Smooth muscle cell (in vitro differentiated cells): ENCODE data around the gene KRT2. TPM values are rescaled to one million over a fixed set of nuclear protein-coding genes. Genes with fewer than 3 reads are reported as not detected.

Experiments
- DNase-seq: peaks from one replicate; lab custom pipeline; 2025; ENCODE audit not compliant: unreplicated experiment; lab: John Stamatoyannopoulos, UW
- H2AFZ ChIP-seq: fragments of 200-600 bp; sonication (generic); 2 replicates; pipeline ENCODE4 v1.6.0; 2016; ENCODE audit warnings: antibody characterized with exemption, low read depth, mild to moderate bottlenecking
- H3F3A ChIP-seq: fragments of 200-600 bp; sonication (generic); 2 replicates; pipeline ENCODE4 v1.6.0; 2017; ENCODE audit warnings: antibody characterized with exemption, low read depth
- H3K27ac ChIP-seq: fragments of 200-600 bp; sonication (generic); 2 replicates; pipeline ENCODE4 v1.5.1; 2016; ENCODE audit warnings: low read depth, mild to moderate bottlenecking
- H3K27me3 ChIP-seq: fragments of 200-600 bp; sonication (generic); 2 replicates; pipeline ENCODE4 v1.6.1; 2016; ENCODE audit warnings: low read depth, mild to moderate bottlenecking
- H3K36me3 ChIP-seq: fragments of 200-600 bp; sonication (generic); 2 replicates; pipeline ENCODE4 v1.5.1; 2016; ENCODE audit warnings: low read depth
- H3K4me1 ChIP-seq: fragments of 200-600 bp; sonication (generic); 2 replicates; pipeline ENCODE4 v1.5.1; 2016; ENCODE audit warnings: low read depth
- H3K4me2 ChIP-seq: fragments of 200-600 bp; sonication (generic); 2 replicates; pipeline ENCODE4 v1.6.0; 2016; ENCODE audit warnings: mild to moderate bottlenecking
- H3K4me3 ChIP-seq: fragments of 200-600 bp; sonication (generic); 2 replicates; pipeline ENCODE4 v1.5.1; 2016; ENCODE audit warnings: mild to moderate bottlenecking
- H3K79me2 ChIP-seq: fragments of 200-600 bp; sonication (generic); 2 replicates; pipeline ENCODE4 v1.6.0; 2016; ENCODE audit warnings: low read depth, mild to moderate bottlenecking
- H3K9ac ChIP-seq: fragments of 200-600 bp; sonication (generic); 2 replicates; pipeline ENCODE4 v1.6.0; 2016; ENCODE audit warnings: low read depth
- H3K9me3 ChIP-seq: fragments of 200-600 bp; sonication (generic); replicated peaks from 2 replicates; pipeline ENCODE4 v1.5.1; 2016; ENCODE audit warnings: low read depth
- H4K20me1 ChIP-seq: fragments of 200-600 bp; sonication (generic); 2 replicates; pipeline ENCODE4 v1.6.0; 2016; ENCODE audit warnings: low read depth
- WGBS: methylation state at CpG from one replicate; pipeline ENCODE4 v1.1.7; 2016; ENCODE audit warnings: low lambda C conversion rate; 5-methylcytosine and 5-hydroxymethylcytosine counted together
- polyA plus RNA-seq: library from polyadenylated mRNA; unstranded; fragments of >200 nt; fragmentation: Nextera tagmentation; extraction: Ambion mirVana; gene quantifications from 2 replicates; pipeline ENCODE4 v1.2.1, GENCODE V29; 2016
- total RNA-seq: library from RNA; depleted of rRNA; stranded (reverse); fragments of >200 nt; gene quantifications from 2 replicates; pipeline ENCODE4 v1.2.3, GENCODE V29; 2014
- TF ChIP-seq, protein P1 (sequence below): fragments of 200-600 bp; sonication (generic); IDR thresholded peaks from 2 replicates; pipeline ENCODE4 v1.5.1; 2017; ENCODE audit warnings: borderline replicate concordance, mild to moderate bottlenecking, antibody characterized with exemption; ENCODE audit not compliant: insufficient read depth, poor library complexity, severe bottlenecking

Gene KRT2
- total and polyA plus RNA-seq, 2 experiments from 2014 or later = not detected

DNA sequence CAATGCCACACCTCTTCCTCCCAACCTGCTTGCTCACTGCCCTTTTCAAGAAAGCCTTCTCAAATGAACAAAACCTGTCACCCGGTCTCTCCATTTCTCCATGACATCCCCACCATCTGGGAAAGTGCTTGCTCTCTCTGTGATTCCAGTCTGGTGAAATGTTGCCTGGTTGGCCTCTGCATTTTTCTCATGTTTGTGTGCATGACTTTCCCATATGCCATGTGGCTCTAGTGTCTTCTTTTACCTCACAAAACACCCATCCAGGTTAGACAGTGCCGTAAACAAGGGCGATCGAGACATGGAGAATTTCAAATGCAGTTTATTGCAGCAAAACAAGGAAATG lies 22.4 kb upstream of the KRT2 start:
- H3K27ac ChIP-seq = no peak overlapping the region
- no peak overlapping the region for H3K4me2 ChIP-seq
- no peaks in the 10 kb centered on the region for H3F3A ChIP-seq
- H4K20me1 ChIP-seq = no peaks in the 10 kb centered on the region
- peaks cover 32% of the 10 kb centered on the region for H3K27me3 ChIP-seq
- WGBS = 74% methylated on average over 4 of the region's 4 CpGs
- no peak overlapping the region for H2AFZ ChIP-seq
- no peak overlapping the region for H3K9ac ChIP-seq
- no peaks in the 10 kb centered on the region for H3K36me3 ChIP-seq
- H3K79me2 ChIP-seq = no peaks in the 10 kb centered on the region
- no peaks in the 10 kb centered on the region for H3K4me1 ChIP-seq
- TF ChIP-seq, protein P1, sequence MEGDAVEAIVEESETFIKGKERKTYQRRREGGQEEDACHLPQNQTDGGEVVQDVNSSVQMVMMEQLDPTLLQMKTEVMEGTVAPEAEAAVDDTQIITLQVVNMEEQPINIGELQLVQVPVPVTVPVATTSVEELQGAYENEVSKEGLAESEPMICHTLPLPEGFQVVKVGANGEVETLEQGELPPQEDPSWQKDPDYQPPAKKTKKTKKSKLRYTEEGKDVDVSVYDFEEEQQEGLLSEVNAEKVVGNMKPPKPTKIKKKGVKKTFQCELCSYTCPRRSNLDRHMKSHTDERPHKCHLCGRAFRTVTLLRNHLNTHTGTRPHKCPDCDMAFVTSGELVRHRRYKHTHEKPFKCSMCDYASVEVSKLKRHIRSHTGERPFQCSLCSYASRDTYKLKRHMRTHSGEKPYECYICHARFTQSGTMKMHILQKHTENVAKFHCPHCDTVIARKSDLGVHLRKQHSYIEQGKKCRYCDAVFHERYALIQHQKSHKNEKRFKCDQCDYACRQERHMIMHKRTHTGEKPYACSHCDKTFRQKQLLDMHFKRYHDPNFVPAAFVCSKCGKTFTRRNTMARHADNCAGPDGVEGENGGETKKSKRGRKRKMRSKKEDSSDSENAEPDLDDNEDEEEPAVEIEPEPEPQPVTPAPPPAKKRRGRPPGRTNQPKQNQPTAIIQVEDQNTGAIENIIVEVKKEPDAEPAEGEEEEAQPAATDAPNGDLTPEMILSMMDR = no peak
- H3K4me3 ChIP-seq = no peak overlapping the region
- no peak for DNase-seq
- no peaks in the 10 kb centered on the region for H3K9me3 ChIP-seq

DNA sequence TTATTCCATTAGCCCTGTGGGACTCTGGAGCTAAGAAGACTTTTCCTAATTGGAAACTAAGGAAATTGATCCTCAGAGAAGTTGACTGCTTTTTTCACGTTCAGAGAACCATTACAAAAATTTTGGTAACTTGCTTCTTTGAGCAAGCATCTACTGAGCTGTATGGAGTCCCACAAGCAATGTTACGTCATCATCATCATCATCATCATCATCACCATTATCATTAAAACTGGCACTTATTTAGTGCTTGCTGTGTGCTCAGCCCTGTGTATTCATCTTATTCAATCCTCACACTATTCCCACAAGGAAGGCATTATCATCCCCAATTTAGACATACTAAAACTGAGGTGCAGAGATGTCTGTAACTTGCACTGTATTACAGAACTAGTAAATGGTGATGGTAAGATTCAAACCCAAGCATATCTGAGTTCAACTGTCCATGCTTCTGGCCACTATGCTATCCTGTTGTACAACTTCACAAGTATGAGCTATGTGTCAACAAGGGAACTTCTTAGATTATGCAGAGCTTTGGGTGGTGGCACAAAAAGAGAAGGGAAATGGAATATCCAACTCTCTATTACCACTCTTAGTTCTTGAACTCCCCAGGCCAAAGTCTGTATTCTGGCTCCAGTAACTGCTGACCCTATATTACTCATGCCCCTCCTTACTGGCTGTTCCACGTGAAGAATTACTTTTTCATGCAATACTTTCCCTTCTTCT lies 21.9 kb upstream of the KRT2 start:
- Histone ChIP-seq H2AFZ (no peak overlapping the region), H3K4me3 (no peak overlapping the region), H4K20me1 (no peaks in the 10 kb centered on the region), H3K27ac (no peak overlapping the region), H3K79me2 (no peaks in the 10 kb centered on the region), H3K36me3 (no peaks in the 10 kb centered on the region), H3K4me1 (no peaks in the 10 kb centered on the region), H3K9me3 (no peaks in the 10 kb centered on the region), H3F3A (no peaks in the 10 kb centered on the region), H3K4me2 (no peak overlapping the region), H3K27me3 (peaks cover 28% of the 10 kb centered on the region), H3K9ac (no peak overlapping the region)
- no peak for DNase-seq
- TF ChIP-seq, protein P1 = no peak
- 53% methylated on average over 3 of the region's 3 CpGs for WGBS

DNA sequence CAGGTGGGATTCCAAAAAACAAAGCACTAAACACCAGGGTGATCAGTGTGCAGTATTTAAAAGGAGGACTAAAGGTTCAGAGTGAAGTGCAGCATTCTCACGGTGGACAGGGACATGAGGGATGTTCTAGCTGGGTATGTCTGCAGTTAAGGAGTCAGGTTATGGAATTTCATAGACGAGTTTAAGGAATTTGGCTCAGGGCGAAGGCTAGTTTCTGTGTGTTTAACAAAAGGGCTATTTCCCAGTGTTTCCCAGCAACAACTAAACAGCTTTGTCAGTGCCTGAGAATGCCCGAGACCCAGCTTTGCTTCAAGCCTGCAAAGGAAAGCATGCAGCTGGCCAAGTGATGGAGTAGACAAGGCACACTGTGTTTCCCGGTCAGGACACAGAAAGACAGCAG lies 21.2 kb upstream of the KRT2 start:
- Histone ChIP-seq H3K79me2 (no peaks in the 10 kb centered on the region), H3K9ac (no peak overlapping the region), H3K9me3 (no peaks in the 10 kb centered on the region), H4K20me1 (no peaks in the 10 kb centered on the region), H3K4me1 (no peaks in the 10 kb centered on the region), H2AFZ (no peak overlapping the region), H3F3A (no peaks in the 10 kb centered on the region), H3K27ac (peak overlapping the region; percentile 54), H3K4me2 (no peak overlapping the region), H3K4me3 (no peak overlapping the region), H3K27me3 (peaks cover 27% of the 10 kb centered on the region), H3K36me3 (no peaks in the 10 kb centered on the region)
- TF ChIP-seq, protein P1 = no peak
- DNase-seq = no peak
- WGBS = 73% methylated on average over 5 of the region's 5 CpGs

DNA sequence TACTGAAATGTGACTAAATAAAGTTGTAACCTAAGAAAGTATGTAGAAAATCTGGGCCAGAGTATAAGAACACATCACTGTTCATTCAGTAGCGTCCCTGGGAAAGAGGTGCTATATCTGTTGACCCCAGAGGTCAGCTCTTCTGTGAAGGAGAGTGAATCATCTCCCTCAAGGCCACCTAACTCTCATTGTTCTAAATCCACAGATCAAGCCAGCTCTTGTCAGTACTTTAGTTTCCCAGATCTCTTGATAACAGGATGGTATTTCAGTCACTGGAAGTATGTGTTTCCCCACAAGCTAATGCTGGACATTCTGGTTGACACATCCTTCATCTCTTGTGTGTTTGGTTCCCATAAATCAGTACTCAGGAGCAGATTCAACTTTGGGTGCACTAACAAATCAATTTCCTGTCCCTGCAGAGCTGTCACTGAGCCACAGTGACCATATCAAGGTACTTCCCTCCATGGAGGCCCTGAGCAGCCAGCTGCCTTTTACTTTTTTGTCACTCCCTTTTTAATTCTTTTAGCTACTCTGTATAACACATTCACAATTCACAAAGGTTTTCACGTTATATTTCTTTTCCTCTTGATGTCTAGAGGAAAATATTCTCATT lies 20.4 kb upstream of the KRT2 start:
- no peaks in the 10 kb centered on the region for H4K20me1 ChIP-seq
- H3K79me2 ChIP-seq = no peaks in the 10 kb centered on the region
- H3K27ac ChIP-seq = peak overlapping the region; percentile 54
- TF ChIP-seq, protein P1 = no peak
- H3K4me3 ChIP-seq = no peak overlapping the region
- no peaks in the 10 kb centered on the region for H3K9me3 ChIP-seq
- WGBS = 50% methylated on average over 2 of the region's 2 CpGs
- H3K4me2 ChIP-seq = no peak overlapping the region
- H3F3A ChIP-seq = no peaks in the 10 kb centered on the region
- no peaks in the 10 kb centered on the region for H3K4me1 ChIP-seq
- H3K27me3 ChIP-seq = peaks cover 26% of the 10 kb centered on the region
- H2AFZ ChIP-seq = no peak overlapping the region
- no peak overlapping the region for H3K9ac ChIP-seq
- no peaks in the 10 kb centered on the region for H3K36me3 ChIP-seq
- no peak for DNase-seq
